Uterus (tissue), 4 donors: Measurements from ENCODE around the gene LRBA. TPM values are rescaled to one million over a fixed set of nuclear protein-coding genes. Genes with fewer than 3 reads are reported as not detected.

ENCODE experiments used
- DNase-seq, 2 donors: peaks; one replicate each; pipeline ENCODE4 v3.0.0-alpha.2; 2019 to 2020
- H3K27ac ChIP-seq, 2 donors: fragments of 200-600 bp; sonication (generic); 1 replicate in 1 of 2; 2 replicates in 1 of 2; pipeline ENCODE4 v1.5.1; 2016 to 2018
- H3K27me3 ChIP-seq, 2 donors: fragments of 200-600 bp; sonication (generic); one replicate each; pipeline ENCODE4 v1.5.1; 2018 to 2019; ENCODE audit warnings: control low read depth in 1 of 2
- H3K36me3 ChIP-seq, 2 donors: fragments of 200-600 bp; sonication (generic); one replicate each; pipeline ENCODE4 v1.5.1; 2019; ENCODE audit warnings: control low read depth in 1 of 2
- H3K4me1 ChIP-seq, 2 donors: fragments of 200-600 bp; sonication (generic); one replicate each; pipeline ENCODE4 v1.5.1; 2018 to 2019; ENCODE audit warnings: control low read depth in 1 of 2
- H3K4me3 ChIP-seq, 2 donors: fragments of 200-600 bp; sonication (generic); 1 replicate in 1 of 2; 2 replicates in 1 of 2; pipeline ENCODE4 v1.5.1; 2018 to 2019; ENCODE audit warnings: mild to moderate bottlenecking in 1 of 2
- H3K9me3 ChIP-seq, 2 donors: fragments of 200-600 bp; sonication (generic); one replicate each; pipeline ENCODE4 v1.5.1; 2019; ENCODE audit warnings: control low read depth in 1 of 2
- POLR2A ChIP-seq, 2 donors: fragments of 450-650 bp; IDR thresholded peaks; one replicate each; pipeline ENCODE4 v1.6.1; 2016; ENCODE audit warnings: antibody characterized with exemption in 2 of 2, mild to moderate bottlenecking in 1 of 2, moderate library complexity in 1 of 2
- intact Hi-C: fragments of 100-400 bp; cut with DNase I; formaldehyde crosslinking; loops from one replicate; pipeline ENCODE4 v1.15.1; 2023; ENCODE audit warnings: low total_unique reads
- total RNA-seq, 4 donors: library from RNA; depleted of rRNA in 3 of 4; stranded (reverse); fragments of >200 nt in 3 of 4; gene quantifications; one replicate each; pipeline versions ENCODE4 v1.1.0 to v1.2.4, GENCODE V29; 2014 to 2023
- TF ChIP-seq, protein P1 (sequence below), 4 experiments: fragments of 200-600 bp in 2 of 4; fragments of 450-650 bp in 2 of 4; sonication (generic) in 2 of 4; IDR thresholded peaks; one replicate each; pipeline ENCODE4 v1.5.1; 2016 to 2019; ENCODE audit warnings: antibody characterized with exemption in 4 of 4, mild to moderate bottlenecking in 2 of 4, moderate library complexity in 1 of 4
- donor health status: DM: yes; HTN: yes; CAD: no.

The LRBA gene
- total RNA-seq, 4 donors from 2014 or later = 32.0 to 126 (median 41.7) TPM

DNA sequence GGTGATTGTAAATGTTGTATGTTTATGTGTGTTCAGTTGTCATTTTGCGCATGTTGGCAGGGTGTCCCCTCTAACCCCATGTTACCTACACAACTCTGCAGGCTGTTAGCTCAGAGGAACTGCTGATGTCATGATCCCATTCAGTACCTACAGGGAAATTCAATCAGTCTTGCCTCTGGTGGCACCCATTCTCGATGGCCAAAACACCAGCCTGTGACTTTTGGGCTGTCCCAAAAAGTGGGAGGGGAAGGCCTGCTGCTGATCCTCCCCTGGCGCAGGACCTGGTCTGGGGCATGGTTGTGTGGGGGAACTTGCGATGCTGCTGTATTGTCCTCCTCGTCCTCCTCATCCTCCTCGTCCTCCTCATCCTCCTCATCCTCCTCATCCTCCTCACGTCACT, 762.3 kb downstream of the LRBA start:
- Histone ChIP-seq H3K9me3 (no peaks in the 10 kb centered on the region), H3K4me3 (no peak overlapping the region), H3K36me3 (no peaks in the 10 kb centered on the region), H3K27ac (no peak overlapping the region), H3K27me3 (no peaks in the 10 kb centered on the region), H3K4me1 (no peaks in the 10 kb centered on the region)
- intact Hi-C loops = no loop called here
- no peak for DNase-seq
- no peak for TF ChIP-seq POLR2A (IDR thresholded peaks at IDR 0.05)
- TF ChIP-seq, protein P1, sequence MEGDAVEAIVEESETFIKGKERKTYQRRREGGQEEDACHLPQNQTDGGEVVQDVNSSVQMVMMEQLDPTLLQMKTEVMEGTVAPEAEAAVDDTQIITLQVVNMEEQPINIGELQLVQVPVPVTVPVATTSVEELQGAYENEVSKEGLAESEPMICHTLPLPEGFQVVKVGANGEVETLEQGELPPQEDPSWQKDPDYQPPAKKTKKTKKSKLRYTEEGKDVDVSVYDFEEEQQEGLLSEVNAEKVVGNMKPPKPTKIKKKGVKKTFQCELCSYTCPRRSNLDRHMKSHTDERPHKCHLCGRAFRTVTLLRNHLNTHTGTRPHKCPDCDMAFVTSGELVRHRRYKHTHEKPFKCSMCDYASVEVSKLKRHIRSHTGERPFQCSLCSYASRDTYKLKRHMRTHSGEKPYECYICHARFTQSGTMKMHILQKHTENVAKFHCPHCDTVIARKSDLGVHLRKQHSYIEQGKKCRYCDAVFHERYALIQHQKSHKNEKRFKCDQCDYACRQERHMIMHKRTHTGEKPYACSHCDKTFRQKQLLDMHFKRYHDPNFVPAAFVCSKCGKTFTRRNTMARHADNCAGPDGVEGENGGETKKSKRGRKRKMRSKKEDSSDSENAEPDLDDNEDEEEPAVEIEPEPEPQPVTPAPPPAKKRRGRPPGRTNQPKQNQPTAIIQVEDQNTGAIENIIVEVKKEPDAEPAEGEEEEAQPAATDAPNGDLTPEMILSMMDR (IDR thresholded peaks at IDR 0.05) = no peak

DNA sequence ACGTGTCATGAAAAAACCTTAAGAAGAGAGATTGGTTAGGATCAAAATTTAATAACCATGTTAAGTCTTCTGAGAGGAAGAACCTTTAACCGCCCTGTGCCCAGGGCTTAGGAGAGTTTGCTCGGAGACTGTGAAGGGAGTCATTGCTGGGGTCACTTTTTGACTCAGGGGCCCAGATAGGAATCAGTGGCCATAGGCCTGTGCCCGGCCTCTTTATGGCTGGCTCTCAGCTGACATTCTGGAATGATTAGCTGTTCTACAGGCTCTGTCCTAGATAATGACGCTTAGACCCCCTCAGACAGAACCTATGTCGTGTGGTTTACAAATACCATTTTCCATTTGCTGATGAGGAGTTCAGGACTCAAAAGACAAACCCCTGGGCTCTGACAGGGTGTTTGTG, 762.8 kb downstream of the LRBA start:
- TF ChIP-seq POLR2A (IDR thresholded peaks at IDR 0.05) = no peak
- TF ChIP-seq, protein P1 (IDR thresholded peaks at IDR 0.05) = no peak
- no peaks in the 10 kb centered on the region for H3K27me3 ChIP-seq
- H3K36me3 ChIP-seq = no peaks in the 10 kb centered on the region
- no peak for DNase-seq
- H3K4me1 ChIP-seq = no peaks in the 10 kb centered on the region
- intact Hi-C loops = no loop called here
- H3K9me3 ChIP-seq = no peaks in the 10 kb centered on the region
- no peak overlapping the region for H3K4me3 ChIP-seq
- no peak overlapping the region for H3K27ac ChIP-seq

DNA sequence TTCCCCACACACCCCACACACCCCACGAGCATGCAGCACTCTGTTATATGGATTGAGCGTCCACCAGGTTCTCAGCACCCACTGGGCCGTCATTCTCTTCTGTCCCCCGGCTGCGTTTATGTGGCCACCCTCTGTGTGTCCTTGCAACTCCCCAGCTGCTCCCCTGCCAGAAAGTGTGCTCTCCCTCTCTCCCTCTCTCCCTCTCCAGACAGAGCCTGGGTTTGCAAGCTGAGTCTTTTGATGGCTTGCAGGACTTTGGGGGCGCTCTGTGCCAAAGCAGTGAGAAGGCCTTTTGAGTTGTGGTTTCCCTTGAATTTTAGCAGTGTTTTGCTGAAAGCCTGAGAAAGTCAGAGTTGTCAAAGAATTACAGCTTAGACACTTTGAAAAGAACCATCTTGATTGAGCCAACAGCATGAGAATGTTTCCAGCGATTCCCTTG, 763.3 kb downstream of the LRBA start:
- H3K4me3 ChIP-seq = no peak overlapping the region
- H3K36me3 ChIP-seq = no peaks in the 10 kb centered on the region
- no peak for DNase-seq
- no peaks in the 10 kb centered on the region for H3K4me1 ChIP-seq
- intact Hi-C loops = no loop called here
- H3K9me3 ChIP-seq = no peaks in the 10 kb centered on the region
- TF ChIP-seq, protein P1 (IDR thresholded peaks at IDR 0.05) = no peak
- no peak for TF ChIP-seq POLR2A (IDR thresholded peaks at IDR 0.05)
- H3K27me3 ChIP-seq = no peaks in the 10 kb centered on the region
- no peak overlapping the region for H3K27ac ChIP-seq

DNA sequence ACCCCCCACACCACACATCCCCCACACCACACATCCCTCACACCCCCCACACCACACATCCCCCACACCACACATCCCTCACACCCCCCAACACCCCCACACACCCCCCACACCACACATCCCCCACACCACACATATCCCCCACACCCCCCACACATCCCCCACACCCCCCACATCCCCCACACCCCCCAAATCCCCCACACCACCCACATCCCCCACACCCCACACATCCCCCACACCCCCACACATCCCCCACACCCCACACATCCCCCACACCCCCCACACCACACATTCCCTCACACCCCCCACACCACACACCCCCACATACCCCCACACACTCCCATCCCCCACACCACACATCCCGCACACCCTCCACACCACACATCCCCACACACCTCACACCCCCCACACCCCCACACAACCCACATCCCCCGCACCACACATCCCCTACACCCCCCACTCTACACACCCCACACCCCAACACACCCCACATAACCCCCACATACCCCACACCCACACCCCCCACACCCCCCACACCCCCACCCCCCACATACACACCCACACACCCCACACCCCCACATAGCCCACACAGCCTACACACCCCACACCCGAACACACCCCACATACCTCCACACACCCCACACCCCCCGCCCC, 764.0 kb downstream of the LRBA start:
- Histone ChIP-seq H3K4me1 (no peaks in the 10 kb centered on the region), H3K36me3 (no peaks in the 10 kb centered on the region), H3K4me3 (no peak overlapping the region), H3K27ac (no peak overlapping the region), H3K27me3 (no peaks in the 10 kb centered on the region), H3K9me3 (no peaks in the 10 kb centered on the region)
- TF ChIP-seq, protein P1 (IDR thresholded peaks at IDR 0.05) = no peak
- no peak for TF ChIP-seq POLR2A (IDR thresholded peaks at IDR 0.05)
- DNase-seq = no peak
- intact Hi-C loops = no loop called here

DNA sequence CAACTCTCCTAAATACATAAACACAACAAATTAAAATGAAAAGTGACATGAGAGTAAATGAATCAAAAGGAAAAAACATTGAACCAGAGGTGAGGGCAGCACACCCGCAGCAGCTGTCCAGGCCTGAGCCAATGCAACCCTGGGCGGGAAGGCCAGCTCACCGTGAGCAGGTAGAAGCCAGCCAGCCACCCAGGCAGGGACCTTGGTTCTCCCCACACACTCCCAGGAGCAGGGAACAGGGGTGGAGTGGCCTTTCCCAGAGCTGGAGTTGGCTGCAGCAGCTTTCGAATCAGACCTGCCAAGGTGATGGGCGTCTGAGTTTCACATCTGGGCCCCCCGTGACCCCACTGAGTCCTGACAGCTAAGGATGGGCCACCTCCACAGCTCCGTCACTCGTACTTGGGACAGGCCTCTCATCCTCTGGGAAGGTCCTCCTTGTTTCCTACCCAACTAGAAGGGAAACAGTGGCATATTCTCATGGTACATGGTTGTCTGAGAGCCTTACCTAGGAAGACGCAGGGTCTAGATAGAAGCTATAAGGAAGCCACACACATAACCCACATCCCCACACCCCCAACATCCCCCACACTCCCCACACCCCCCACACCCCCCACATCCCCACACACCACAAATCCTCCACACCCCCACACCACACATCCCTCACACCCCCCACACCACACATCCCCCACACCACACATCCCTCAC, 764.6 kb downstream of the LRBA start:
- intact Hi-C loops = no loop called here
- TF ChIP-seq POLR2A (IDR thresholded peaks at IDR 0.05) = no peak
- TF ChIP-seq, protein P1 (IDR thresholded peaks at IDR 0.05) = no peak
- no peaks in the 10 kb centered on the region for H3K36me3 ChIP-seq
- H3K9me3 ChIP-seq = no peaks in the 10 kb centered on the region
- H3K4me3 ChIP-seq = no peak overlapping the region
- no peaks in the 10 kb centered on the region for H3K4me1 ChIP-seq
- no peaks in the 10 kb centered on the region for H3K27me3 ChIP-seq
- H3K27ac ChIP-seq = no peak overlapping the region
- no peak for DNase-seq
